HG03139 (cell line): ENCODE data around the gene SIMC1.
A peak's percentile ranks its signal among the peaks of the same experiment; 100 is the strongest.
"Not testable (repeated sequence)": the region's sequence is repeated elsewhere in the genome, so short reads cannot be mapped to it uniquely, and the experiment has no call there.

Experiments used
- ATAC-seq: cut with Tn5 transposase; IDR thresholded peaks from one replicate; pipeline ENCODE4 v1.9.1; 2021; ENCODE audit not compliant: unreplicated experiment

Gene SIMC1

DNA sequence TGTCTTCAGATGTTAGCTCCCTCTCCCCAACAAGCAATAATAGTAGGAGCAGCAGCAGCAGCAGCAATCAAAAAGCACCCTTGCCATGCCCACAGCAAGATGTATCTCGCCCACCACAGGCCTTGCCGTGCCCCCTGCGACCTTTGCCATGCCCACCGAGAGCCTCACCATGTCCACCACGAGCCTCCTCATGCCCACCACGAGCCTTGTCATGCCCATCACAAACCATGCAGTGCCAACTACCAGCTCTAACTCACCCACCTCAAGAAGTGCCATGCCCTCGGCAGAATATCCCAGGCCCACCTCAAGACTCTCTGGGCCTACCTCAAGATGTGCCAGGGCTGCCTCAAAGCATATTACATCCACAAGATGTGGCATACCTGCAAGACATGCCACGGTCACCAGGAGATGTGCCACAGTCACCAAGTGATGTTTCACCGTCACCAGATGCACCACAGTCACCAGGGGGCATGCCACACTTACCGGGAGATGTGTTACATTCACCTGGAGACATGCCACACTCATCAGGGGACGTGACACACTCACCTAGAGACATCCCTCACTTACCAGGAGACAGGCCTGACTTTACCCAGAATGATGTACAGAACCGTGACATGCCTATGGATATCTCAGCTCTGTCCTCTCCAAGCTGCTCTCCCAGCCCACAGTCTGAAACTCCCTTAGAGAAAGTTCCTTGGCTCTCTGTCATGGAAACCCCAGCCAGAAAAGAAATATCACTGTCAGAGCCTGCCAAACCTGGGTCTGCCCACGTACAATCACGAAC, 52.0 kb downstream of the SIMC1 start:
- not testable (repeated sequence) for ATAC-seq

GRCh38 chr5:176305356-176305755, 67.1 kb downstream of the SIMC1 start:
- ATAC-seq: not testable (repeated sequence)

DNA sequence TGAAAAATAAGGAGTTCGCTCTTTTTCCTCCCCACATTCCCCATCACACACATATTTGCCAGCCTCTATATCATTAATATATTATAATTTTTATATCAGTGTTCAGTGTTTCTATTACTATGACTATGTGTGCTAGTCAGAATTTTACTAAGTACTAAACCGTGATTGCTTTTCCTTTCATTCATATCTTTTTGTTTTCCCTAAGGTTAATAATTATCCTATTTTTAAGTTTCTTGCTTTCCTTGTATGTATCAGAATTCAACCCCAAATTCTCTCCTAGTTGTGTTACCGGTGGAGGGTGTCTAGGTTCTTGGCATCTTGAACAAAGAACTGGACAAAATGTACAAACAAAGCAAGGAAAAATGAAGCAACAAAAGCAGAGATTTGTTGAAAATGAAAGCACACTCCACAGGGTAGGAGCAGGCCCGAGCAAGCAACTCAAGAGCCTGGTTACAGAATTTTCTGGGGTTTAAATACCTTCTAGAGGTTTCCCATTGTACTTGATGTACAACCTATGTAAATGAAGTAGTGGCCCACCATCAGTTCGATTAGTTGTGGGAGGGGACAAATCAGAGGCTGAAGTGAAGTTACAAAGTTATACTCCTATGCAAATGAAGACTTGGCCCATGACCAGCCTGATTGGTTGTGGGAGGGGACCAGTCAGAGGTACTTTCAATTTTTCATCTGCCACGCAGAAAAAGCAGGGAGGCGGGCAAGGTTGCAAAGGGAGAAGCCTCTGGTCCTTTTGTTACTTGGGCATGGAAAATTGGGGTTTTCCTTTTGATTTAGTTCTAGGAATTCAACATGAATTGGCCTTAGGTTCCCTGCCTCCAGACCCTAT, 79.5 kb downstream of the SIMC1 start:
- ATAC-seq: no peak

DNA sequence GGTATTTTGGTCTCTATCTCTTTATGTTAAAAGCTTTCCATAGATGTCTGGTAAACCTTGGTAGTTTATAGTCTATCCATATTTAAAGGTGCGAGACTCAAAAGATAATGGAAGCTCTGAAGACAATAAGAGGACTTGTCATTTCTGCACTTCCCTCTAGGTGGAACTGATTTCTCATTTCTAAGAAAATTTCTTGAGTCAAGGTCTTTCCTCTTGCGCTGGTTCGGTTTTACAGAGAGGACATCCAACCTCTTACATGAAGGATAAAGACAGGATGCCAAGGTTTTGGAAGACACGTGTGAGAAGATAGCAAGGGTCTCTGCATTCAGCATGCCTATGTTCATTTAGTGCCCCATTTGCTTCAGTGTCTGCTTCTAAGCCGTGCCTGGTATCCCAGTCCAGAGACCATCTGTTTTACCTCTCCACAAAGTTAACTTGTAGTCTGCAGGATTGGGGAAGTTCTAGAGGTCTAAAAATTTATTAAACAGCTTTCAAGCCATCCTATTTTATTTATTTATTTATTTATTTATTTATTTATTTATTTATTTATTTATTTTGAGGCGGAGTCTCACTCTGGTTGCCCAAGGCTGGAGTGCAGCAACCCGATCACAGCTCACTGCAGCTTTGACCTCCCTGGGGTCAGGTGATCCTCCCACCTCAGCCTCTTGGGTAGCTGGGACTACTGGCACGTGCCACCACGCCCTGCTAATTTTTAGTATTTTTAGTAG, 81.8 kb downstream of the SIMC1 start:
- ATAC-seq: no peak

DNA sequence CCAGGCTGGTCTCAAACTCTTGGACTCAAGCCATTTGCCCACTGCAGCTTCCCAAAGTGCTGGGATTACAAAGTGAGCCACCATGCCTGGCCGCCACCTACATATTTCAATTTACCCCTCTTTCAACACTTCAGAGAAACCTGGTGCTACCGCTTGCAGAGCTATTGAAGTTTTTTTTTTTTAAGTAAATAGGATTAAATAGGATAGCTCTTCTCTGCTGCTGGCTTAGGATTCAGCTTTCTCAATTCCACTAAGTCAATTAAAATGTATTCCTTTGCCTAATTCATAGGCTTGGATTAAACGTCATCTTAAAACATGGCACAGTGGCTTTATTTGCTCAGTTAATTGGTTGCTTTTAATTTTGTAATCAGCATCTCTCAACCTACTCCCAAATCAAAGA, 82.4 kb downstream of the SIMC1 start:
- ATAC-seq: no peak

GRCh38 chr5:176334031-176334770, 96.0 kb downstream of the SIMC1 start:
- no peak for ATAC-seq

GRCh38 chr5:176337913-176338312, 99.7 kb downstream of the SIMC1 start:
- no peak for ATAC-seq

GRCh38 chr5:176339304-176339703, 101.1 kb downstream of the SIMC1 start:
- no peak for ATAC-seq

- ATAC-seq: no peak
These were observed 103.3 kb downstream of the SIMC1 start for GRCh38 chr5:176341325-176342157.

DNA sequence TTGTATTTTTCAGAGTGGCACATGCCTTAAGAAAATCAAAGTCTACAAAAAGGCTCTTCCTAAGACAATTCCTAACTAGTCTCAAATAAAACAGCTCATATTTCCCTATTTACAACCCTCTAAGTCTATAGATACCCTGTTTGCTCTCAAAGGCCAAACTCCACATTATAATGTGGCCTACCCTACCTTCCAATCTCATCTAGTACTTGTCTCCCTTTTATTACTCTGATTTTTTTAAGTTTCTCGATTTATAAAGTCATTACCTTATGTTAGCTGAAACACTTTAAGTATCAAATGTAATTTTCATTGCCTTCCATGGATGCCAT, 103.9 kb downstream of the SIMC1 start:
- no peak for ATAC-seq

DNA sequence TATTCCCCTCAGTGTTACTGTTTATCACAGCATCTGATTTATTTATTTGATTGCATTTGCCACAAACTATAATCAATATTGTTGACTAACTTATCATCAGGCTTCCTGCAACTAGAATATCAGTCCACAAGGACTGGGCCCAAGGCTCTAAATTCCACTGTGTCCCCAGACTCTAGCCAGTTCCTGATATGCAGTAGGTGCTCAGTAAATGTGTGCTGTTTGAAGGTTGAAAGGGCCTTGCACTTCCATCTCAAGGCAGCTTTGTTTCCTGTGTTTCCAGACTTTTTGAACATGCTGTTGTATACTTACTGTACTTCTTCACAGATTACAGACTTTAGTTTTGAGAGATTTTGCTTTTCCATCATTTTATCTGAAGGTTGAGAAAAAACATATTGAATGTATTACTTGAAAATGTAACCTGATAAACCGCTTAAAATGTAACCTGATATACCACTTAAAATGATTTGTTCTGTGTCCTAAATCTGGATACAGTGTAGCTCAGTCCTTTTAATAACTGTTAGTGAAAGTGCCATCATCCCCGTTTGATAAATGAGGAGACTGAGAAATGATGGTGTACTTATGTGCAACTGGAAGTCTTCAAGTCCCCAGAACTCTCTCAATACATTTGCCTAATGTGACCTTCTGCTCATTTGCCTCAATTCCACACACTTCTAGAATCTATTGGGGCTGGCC, 104.7 kb downstream of the SIMC1 start:
- no peak for ATAC-seq

- no peak for ATAC-seq
These were observed 112.2 kb downstream of the SIMC1 start for GRCh38 chr5:176350416-176350815.

DNA sequence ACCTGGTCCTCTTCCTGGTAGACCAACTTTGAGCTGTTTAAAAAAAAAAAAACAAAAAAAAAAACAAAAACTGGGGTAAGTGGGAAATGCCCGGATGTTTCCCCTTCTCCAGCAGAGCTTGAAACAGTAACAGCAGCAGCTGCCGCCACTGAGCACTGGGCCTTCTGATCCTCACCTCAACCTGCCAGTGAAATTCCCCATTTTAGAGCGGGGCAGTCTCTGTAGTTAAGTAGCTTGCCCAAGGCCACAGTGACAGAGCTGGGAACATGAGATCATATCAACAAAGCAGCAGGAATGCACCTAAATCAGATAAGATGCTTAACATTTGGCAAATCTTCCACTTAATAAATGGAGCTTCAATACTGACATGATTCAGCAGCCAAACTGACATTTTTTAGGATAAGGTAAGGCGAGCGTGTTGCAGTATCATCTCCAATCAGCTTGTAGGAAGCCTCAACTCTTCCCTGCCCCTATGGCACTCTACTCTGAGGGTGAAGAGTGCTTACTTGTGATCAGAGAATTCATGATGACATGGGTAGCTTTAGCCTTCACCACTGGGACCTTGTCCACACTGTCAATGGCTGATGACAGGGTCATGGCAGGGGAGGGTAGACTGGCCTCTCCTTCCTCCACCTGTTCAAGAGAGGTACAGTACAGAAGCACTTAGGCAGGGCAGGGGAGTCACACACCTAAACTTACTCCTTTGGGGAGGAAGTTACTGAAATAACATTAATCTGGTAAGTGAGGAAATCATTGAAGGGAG, 114.1 kb downstream of the SIMC1 start:
- no peak for ATAC-seq

DNA sequence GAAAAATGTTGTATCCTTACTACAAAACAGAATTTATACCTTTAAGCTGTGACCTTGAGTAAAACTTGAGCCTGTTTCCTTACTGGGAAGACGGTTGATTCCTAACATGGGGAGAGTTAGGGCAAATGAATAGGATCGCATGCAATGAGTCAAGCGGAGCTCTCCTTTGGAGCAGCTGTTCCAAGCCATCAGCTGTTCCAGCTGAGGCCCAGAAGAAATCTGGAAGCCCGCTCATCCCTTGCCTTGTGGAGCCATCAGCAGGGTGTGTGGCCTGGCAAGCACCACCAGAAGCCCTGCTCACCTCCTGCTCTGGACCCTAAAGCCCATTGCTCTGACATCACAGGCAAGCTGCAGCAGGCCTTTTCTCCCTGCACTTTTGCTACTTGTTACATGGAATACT, 115.3 kb downstream of the SIMC1 start:
- no peak for ATAC-seq

GRCh38 chr5:176355400-176356178, 117.4 kb downstream of the SIMC1 start:
- ATAC-seq: no peak

GRCh38 chr5:176356179-176356566, 117.9 kb downstream of the SIMC1 start:
- no peak for ATAC-seq

- ATAC-seq: no peak
These were observed 121.4 kb downstream of the SIMC1 start for GRCh38 chr5:176359658-176360057.

- ATAC-seq: peak; percentile 5
These were observed 122.7 kb downstream of the SIMC1 start for GRCh38 chr5:176360894-176361436.
